Measurements from ENCODE around the gene SEMG2.

The SEMG2 gene

GRCh38 chr20:45229264-45230056 lies 8.3 kb downstream of the SEMG2 start:
- peak; percentile 24 for DNase-seq (ENCODE audit: low read depth)

- DNase-seq (ENCODE audit: low read depth): no peak
Observed at GRCh38 chr20:45230631-45231030, 9.5 kb downstream of the SEMG2 start.

GRCh38 chr20:45235995-45236394 lies 14.8 kb downstream of the SEMG2 start:
- no peak for DNase-seq (ENCODE audit: low read depth)

- no peak for DNase-seq (ENCODE audit: low read depth)
Observed at GRCh38 chr20:45238139-45238538, 17.0 kb downstream of the SEMG2 start.

DNA sequence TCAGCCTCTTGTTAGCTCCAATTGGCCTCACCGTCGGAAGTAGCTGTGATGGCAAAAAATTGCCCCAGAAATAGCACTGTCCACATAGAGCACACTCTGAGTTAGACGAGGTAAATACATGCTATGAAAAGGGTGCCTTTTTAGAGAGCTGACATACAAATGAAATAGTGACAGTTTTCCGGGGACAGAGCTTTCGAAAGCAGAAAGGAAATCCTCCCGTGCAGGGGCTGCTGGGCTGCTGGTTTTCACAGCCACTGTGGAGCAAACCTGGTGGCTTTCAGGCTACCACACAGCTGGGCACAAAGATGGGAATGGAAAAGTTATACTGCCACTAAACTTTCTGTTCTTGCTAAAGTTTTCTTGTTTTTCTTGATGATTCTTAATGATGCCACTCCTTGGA lies 24.9 kb downstream of the SEMG2 start:
- DNase-seq (ENCODE audit: low read depth): no peak

GRCh38 chr20:45247865-45248264 lies 26.7 kb downstream of the SEMG2 start:
- DNase-seq (ENCODE audit: low read depth): no peak

DNA sequence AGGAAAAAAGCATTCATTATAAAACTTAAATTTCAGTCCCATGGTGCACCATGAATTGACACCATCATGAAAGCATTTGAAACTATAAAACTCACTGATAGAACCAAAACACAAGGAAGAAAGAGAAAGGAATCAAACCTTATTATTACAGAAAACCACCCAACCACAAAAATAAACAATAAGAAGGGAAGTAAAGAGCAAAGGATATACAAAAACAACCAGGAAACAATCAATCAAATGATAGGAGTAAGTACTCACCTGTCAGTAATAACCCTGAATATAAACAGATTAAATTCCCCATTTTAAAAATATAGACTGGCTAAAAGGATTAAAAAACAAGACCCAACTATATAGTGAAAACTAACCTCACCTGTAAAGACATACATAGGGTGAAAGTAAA lies 27.4 kb downstream of the SEMG2 start:
- DNase-seq (ENCODE audit: low read depth): no peak

GRCh38 chr20:45251884-45252560 lies 30.8 kb downstream of the SEMG2 start:
- DNase-seq (ENCODE audit: low read depth): no peak

- no peak for DNase-seq (ENCODE audit: low read depth)
Observed at GRCh38 chr20:45253261-45253660, 32.1 kb downstream of the SEMG2 start.

GRCh38 chr20:45254383-45255262 lies 33.5 kb downstream of the SEMG2 start, which contains the start of gene SLPI:
Gene SLPI, minus strand, starts transcription at chr20:45254564. Its CDS starts 21 bp downstream, at chr20:45254543.
- DNase-seq (ENCODE audit: low read depth): no peak

- DNase-seq (ENCODE audit: low read depth): no peak
Observed at GRCh38 chr20:45257161-45257560, 36.0 kb downstream of the SEMG2 start.

- DNase-seq (ENCODE audit: low read depth): no peak
Observed at GRCh38 chr20:45257711-45258110, 36.5 kb downstream of the SEMG2 start.

DNA sequence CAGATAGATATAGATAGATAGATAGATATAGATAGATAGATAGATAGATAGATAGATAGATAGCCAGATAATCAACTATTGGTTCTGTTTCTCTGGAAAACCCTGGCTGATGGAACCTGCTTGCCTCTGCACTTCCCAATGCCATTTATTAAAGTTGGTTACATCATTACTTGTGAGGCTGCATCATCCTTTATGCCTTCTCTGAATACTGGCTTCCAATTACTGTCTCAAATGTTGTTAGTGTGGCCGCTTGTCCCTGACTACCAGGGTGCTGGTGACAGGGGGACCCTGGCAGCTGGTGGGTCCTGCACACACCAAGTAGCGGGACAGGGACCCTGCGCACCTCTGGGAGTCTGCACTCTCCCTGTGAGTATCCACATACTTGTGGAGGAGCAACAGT lies 37.1 kb downstream of the SEMG2 start:
- DNase-seq (ENCODE audit: low read depth): no peak

- no peak for DNase-seq (ENCODE audit: low read depth)
Observed at GRCh38 chr20:45258664-45259063, 37.5 kb downstream of the SEMG2 start.

- no peak for DNase-seq (ENCODE audit: low read depth)
Observed at GRCh38 chr20:45263556-45264266, 42.5 kb downstream of the SEMG2 start.

DNA sequence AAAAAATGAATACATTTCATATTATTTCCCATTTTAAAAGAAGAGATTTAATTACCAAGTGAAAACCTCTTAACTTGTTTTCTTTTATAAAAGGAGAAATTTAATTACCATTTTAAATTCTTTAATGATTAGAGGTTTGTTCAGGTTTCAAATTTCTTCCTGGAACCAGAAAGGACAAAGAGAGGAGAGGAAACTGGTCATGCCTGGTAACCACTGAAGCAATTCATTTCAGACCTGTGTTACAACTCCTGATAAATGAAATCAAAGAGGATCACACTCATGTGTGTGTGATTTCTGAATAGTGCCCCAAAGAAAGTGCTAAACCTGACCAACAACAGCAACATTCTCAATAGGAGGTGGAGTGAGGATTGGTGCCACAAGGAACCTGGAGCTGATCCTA lies 45.8 kb downstream of the SEMG2 start:
- no peak for DNase-seq (ENCODE audit: low read depth)

- no peak for DNase-seq (ENCODE audit: low read depth)
Observed at GRCh38 chr20:45268531-45268930, 47.4 kb downstream of the SEMG2 start.

DNA sequence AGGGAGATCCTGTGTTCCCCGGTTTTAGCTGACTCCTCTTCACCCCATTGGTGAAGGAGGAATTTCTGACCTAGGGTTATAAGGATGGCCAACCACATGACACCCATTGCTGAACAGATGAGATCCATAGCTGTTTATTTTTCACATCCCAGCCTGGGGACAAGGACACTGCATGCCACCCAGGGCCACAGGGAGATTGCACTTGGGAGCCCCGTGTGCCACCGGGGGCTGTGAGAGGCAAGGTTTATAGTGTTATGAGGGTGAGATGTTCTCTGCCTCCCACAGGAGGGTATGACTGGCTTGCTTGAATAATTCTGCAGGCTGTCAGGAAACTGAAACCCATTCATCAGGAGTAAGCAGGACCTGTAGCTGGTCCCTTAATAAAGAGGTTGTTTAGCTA lies 47.9 kb downstream of the SEMG2 start:
- DNase-seq (ENCODE audit: low read depth): no peak

- DNase-seq (ENCODE audit: low read depth): no peak
Observed at GRCh38 chr20:45269754-45270270, 48.6 kb downstream of the SEMG2 start.

Data from HS-27A (cell line).